Activated CD4-positive, alpha-beta T cell treated with anti-CD3 and anti-CD28 coated beads for 4 hours (primary cell): ENCODE data around the gene TMEM120B.
A peak's percentile ranks its signal among the peaks of the same experiment; 100 is the strongest.
"Not testable (repeated sequence)": the region's sequence is repeated elsewhere in the genome, so short reads cannot be mapped to it uniquely, and the experiment has no call there.

ENCODE experiments used
- DNase-seq, 2 donors: peaks; one replicate each; pipeline ENCODE4 v3.0.0-alpha.2; 2020

Gene TMEM120B

GRCh38 chr12:121776190-121777098 lies 63.9 kb downstream of the TMEM120B start:
- peak; percentile 90 to 95 for DNase-seq

DNA sequence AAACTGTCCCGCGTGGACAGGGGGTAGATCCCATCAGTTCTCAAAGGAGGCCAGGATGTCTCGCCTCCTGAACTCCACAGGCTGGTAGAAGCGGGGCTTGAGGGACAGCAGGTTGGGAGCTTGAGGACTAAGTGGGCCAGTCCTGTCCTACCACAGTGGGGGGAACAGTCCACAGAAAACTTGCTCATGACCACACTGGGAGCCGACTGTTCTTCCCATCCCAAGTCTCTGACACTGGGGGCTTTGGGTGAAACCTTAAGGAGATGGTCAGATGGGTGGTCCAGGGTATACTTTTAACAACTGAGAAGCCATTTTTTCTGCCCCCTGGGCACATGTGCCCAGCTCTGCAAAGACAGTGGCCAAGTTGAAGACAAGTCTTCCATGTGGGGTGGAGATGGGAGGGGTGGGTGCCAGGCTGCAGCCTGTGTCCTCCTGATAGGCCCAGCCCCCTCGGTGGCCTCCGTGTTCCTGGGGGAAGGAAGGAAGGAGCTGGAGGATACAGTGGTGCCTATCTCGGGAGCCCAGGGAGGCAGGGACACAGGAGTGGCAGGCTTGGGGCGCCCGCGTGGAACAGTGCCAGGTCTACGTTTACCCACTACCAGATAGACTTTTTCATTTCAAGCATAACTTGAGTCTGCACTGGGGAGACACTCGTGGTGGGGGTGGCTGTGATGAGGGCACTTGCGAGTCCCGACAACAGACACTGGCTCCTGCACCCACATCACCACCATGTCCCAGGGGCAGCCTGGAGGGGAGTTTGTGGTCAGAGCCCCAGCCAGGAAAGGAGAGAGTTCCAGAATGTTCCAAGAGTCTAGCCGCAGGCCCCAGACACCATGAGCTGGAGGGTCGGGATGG lies 66.2 kb downstream of the TMEM120B start:
- no peak for DNase-seq

GRCh38 chr12:121779422-121779895 lies 66.9 kb downstream of the TMEM120B start:
- no peak for DNase-seq

DNA sequence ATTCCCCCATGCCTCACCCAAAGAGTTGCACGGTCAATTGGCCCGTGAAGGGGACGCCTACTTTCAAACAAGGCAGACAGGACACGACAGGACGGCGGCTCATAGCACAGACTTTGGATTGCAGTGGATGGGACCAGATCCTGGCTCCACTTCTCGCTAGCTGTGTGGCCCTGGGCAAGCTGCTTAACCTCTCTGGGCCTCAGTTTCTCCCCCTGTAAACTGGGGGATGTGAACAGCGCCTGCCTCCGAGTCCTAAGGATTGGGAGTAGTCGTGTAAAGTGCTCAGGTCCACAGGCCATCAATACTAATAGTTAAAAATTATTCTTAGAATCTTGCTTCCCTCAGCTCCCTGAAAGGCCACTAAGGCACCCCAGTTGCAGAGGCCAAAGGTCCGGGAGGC lies 67.9 kb downstream of the TMEM120B start:
- DNase-seq = no peak

DNA sequence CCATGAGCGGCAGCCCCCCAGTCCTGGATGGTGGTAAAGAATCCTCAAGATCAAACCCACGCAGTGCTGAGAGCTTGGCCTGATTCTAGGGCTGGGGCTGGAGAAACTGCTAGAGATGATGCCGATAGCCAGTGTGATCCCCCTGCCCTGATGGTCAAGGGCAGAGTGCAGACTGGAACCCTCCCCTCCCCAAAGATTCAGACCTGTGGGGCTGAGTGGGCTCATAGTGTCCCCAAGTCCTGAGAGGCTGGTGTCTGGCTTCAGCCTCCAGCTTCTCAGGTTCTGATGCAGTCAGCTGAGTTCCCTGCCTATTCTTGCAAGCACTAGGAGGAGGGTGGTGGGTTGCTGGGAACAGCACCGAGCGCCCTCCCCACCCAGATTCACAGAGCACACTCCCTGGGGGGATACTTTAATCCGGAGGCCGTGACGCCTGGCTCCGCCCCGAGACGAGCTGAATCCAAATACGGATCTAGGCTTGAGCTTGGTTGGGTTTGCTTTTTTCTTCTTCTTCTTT lies 69.0 kb downstream of the TMEM120B start:
- DNase-seq = no peak

GRCh38 chr12:121781998-121782979 lies 69.7 kb downstream of the TMEM120B start:
- DNase-seq = peak; percentile 60 to 64

DNA sequence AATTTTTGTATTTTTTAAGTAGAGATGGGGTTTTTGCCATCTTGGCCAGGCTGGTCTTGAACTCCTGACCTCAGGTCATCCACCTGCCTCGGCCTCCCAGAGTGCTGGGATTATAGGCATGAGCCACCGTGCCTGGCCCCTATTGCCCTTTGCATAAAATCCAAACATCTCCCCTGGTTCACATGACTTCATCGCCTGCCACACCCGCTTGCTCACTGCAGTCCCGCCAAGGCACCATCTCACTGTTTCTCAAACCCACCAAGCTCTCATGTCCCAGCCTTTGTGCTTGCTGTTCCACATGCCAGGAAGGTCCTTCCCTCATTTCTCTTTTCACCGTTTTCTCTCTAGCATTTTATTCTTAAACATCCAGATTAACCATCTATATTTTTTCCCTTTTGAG lies 71.2 kb downstream of the TMEM120B start:
- DNase-seq = no peak

GRCh38 chr12:121784460-121784859 lies 71.9 kb downstream of the TMEM120B start:
- no peak for DNase-seq

- DNase-seq = peak in 1 of 2 donors; percentile 48
These were observed 73.9 kb downstream of the TMEM120B start for GRCh38 chr12:121786440-121786825.

DNA sequence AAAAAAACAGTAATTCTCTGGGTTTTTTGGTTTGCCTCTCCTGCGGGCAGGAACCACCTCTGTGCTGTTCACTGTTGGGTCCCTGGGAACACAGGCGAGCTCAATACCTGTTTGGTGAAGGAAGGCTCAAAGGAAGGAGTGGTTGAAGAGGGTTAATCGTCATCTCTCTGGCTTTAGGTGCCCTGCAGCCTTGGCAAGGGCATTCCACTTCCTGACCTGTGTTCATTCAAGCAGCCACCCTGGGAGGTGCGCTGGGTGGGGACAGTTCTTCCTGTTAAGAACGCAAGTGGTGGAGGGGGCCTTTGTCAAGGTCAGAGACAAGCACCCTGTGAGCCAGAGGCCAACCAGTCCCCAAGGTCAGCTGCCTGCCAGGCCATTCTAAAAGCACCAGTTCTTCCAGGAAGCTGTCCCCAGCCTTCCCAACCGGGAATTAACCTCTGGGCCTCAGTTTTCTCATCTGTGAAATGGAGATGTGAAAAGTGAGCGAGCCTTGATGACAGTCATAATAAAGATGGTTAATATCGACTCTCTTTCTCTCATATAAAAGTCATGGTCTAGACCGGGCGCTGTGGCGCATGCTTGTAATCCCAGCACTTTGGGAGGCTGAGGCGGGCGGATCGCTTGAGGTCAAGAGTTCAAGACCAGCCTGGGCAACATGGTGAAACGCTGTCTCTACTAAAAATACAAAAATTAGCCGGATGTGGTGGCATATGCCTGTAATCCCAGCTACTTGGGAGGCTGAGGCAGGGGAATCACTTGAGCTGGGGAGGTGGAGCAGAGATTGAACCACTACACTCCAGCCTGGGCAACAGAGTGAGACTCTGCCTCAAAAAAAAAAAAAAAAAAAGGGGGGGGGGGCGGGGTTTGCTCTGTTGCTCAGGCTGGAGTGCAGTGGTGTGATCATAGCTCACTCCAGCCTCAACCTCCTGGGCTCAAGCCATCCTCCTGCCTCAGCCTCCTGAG lies 74.8 kb downstream of the TMEM120B start:
- peak in 1 of 2 donors; percentile 43 for DNase-seq

DNA sequence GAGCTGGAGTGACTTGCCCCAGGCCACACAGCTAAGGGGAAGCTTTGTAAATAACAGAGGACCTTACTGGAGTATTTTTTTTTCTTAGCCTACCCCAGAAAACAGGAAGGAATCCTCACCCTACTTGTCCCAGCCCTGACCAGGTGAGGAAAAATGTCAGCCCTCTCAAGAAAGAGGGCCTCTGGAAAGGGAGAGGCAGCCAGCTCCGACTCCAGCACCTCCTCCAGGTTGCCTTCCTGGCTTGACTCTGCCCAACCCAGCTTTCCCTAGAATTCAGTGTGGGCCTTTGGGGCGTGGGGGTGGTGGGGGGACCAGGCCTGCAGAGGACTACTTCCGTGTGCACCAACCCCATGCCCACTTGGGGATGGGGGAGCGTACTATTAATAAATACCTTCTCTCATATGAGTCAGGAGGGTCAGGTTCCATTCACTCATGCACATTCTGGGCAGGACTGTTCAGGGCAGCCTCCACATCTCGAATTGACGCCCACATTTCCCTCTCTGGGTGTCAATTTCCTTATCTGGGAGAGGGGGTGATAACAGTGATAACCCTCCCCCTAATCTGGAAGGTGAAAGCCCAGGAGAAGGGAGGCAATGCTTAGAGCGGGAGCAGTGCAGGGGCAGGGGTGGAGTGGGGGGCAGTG lies 75.7 kb downstream of the TMEM120B start:
- peak in 1 of 2 donors; percentile 40 for DNase-seq

DNA sequence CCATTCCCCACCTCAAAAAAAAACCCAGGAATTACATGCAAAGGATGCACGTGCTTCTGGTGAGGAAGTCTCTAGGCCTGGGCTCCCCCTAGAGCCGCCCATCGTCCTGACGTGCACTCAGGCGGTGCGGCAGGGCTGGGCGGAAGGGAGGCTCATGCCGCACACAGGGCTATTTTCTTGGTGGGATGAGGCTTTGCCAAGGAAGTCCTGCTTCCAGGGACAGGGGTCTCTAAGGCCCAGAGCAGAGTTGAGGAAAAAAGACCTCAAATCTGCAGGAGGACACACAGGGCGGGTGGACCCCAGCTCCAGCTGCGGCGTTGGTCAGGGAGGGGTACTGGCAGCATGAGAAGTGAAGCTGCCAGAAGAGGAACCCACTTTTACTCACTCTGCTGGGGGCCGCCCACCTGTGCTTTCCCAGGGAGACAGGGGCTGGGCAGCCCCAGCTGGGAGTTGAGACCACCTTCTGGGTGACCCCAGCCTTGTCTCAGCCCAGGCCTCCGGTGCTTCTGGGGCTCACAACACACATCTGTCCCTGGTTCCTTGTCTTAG lies 76.8 kb downstream of the TMEM120B start:
- peak in 1 of 2 donors; percentile 46 for DNase-seq

GRCh38 chr12:121789800-121790728 lies 77.5 kb downstream of the TMEM120B start:
- DNase-seq = peak; percentile 94 to 95

DNA sequence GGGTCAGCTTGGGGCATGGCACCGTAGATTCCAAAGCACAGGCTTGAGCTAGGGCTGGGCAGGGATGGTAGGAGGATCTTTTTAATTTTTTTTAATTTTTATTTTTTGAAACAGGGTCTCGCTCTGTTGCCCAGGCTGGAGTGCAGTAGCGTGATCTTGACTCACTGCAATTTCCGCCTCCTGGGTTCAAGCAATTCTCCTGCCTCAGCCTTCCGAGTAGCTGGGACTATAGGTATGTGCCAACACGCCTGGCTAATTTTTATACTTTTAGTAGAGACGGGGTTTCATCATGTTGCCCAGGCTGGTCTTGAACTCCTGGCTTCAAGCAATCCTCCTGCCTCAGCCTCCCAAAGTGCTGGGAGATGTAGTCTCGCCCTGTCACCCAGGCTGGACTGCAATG lies 78.2 kb downstream of the TMEM120B start:
- DNase-seq = not testable (repeated sequence)

GRCh38 chr12:121791671-121792551 lies 79.4 kb downstream of the TMEM120B start:
- DNase-seq = no peak

GRCh38 chr12:121792607-121793439 lies 80.3 kb downstream of the TMEM120B start:
- peak in 1 of 2 donors; percentile 56 for DNase-seq

DNA sequence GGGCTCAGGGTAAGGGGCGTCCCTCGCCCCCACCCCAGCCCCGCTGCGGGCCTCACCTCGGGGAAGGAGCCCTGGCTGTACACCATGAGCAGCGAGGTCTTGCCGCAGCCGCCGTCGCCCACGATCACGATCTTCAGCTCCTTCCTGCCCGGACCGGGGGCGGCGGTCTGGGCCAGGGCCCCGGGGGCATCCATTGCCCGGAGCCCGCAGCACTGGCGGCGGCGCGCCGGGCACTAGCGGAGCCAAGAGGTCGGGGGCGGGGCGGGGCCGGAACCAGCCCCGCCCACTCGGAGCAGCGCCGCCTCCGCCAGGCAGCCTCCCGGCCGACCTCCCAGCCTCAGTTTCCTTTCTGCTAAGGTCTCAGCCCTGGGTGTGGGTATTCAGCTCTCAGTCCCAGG lies 80.9 kb downstream of the TMEM120B start, which contains the start of gene RHOF:
Gene RHOF (minus strand): TSS at position 249 of the 398 bp plus-strand sequence. CDS start 55 bp downstream, at position 194.
- peak; percentile 56 to 74 for DNase-seq
